AG04450 (cell line): Measurements from ENCODE around the gene CD82. TPM values are rescaled to one million over a fixed set of nuclear protein-coding genes. Genes with fewer than 3 reads are reported as not detected.

Source experiments
- CTCF ChIA-PET: fragments of 300-600, 350-600 bp; formaldehyde crosslinking; extraction: SDS; loops from one replicate; lab custom pipeline; 2022; ENCODE audit warnings: antibody characterized with exemption, inconsistent platforms; lab: Charles Lee
- POLR2A ChIA-PET: fragments of 350-600 bp; formaldehyde crosslinking; extraction: SDS; loops from one replicate; lab custom pipeline; 2021; ENCODE audit warnings: antibody characterized with exemption, inconsistent platforms; lab: Yijun Ruan, JAX
- DNase-seq: peaks from one replicate; pipeline ENCODE4 v3.0.0-alpha.2; 2011; ENCODE audit warnings: low read depth, low spot score
- H3K27ac ChIP-seq: one replicate; pipeline ENCODE4 v1.5.1; 2012; ENCODE audit warnings: low read depth, low read length, control low read depth
- H3K27me3 ChIP-seq: one replicate; pipeline ENCODE4 v1.6.0; 2012; ENCODE audit warnings: low read length; ENCODE audit not compliant: control insufficient read depth, insufficient read depth
- H3K4me3 ChIP-seq: 2 replicates; pipeline ENCODE4 v1.5.1; 2011; ENCODE audit warnings: mild to moderate bottlenecking, low read depth, low read length, control low read depth
- H3K9me3 ChIP-seq: 2 replicates; pipeline ENCODE4 v1.5.1; 2012; ENCODE audit warnings: low read length; ENCODE audit not compliant: control insufficient read depth, insufficient read depth
- CTCF ChIP-seq: IDR thresholded peaks from 2 replicates; pipeline ENCODE4 v1.5.1; 2011; ENCODE audit warnings: low read depth, low read length, control low read depth, inconsistent platforms
- polyA plus RNA-seq: library from polyadenylated mRNA; depleted of rRNA; stranded (reverse); fragments of >200 nt; gene quantifications from 2 replicates; pipeline ENCODE4 v1.2.3, GENCODE V29; 2011

CD82 gene
- polyA plus RNA-seq, 1 experiment: 49.3 TPM

GRCh38 chr11:44529895-44530412 is 35.5 kb upstream of the CD82 start:
- Histone ChIP-seq H3K4me3 (no peak overlapping the region), H3K9me3 (no peaks in the 10 kb centered on the region; the same call in 1 of the 2 replicates), H3K27me3 (peaks cover 20% of the 10 kb centered on the region), H3K27ac (no peak overlapping the region)
- DNase-seq: no peak
- ChIA-PET POLR2A (no interaction called here), CTCF (interaction anchor here (0.9 to 1.4 kb wide), 4 partner anchors 8 to 436 kb away, joined by 3 to 5 read pairs (median 4); no protein-coding TSS in a partner anchor)
- no peak for TF ChIP-seq CTCF

- POLR2A ChIA-PET: no interaction called here
- H3K9me3 ChIP-seq: no peaks in the 10 kb centered on the region; the same call in 1 of the 2 replicates
- DNase-seq: no peak
These were observed 34.9 kb upstream of the CD82 start for GRCh38 chr11:44530413-44531115.

GRCh38 chr11:44531116-44531504 is 34.4 kb upstream of the CD82 start:
- Histone ChIP-seq H3K27ac (no peak overlapping the region), H3K27me3 (peaks cover 17% of the 10 kb centered on the region), H3K4me3 (no peak overlapping the region), H3K9me3 (no peaks in the 10 kb centered on the region; the same call in 1 of the 2 replicates)
- no peak for TF ChIP-seq CTCF
- no peak for DNase-seq
- ChIA-PET CTCF (interaction anchor here (2.7 kb wide), 1 partner anchor 8 kb away, joined by 7 read pairs; no protein-coding TSS in a partner anchor), POLR2A (no interaction called here)

More at GRCh38 chr11:44530413-44531115, 34.9 kb upstream of the CD82 start:
- H3K4me3 ChIP-seq: no peak overlapping the region
- CTCF ChIA-PET: no interaction called here
- H3K27me3 ChIP-seq: peaks cover 19% of the 10 kb centered on the region
- H3K27ac ChIP-seq: no peak overlapping the region
- TF ChIP-seq CTCF: no peak

- no peaks in the 10 kb centered on the region for H3K9me3 ChIP-seq
- CTCF ChIA-PET: interaction anchor here (1.0 to 2.7 kb wide), 2 partner anchors 8 to 438 kb away, joined by 4 to 7 read pairs; no protein-coding TSS in a partner anchor
- H3K4me3 ChIP-seq: no peak overlapping the region
- POLR2A ChIA-PET: no interaction called here
- DNase-seq: no peak
- TF ChIP-seq CTCF: no peak
- peaks cover 17% of the 10 kb centered on the region for H3K27me3 ChIP-seq
- H3K27ac ChIP-seq: no peak overlapping the region
These were observed 33.8 kb upstream of the CD82 start for GRCh38 chr11:44531636-44532035.

- H3K4me3 ChIP-seq: no peak overlapping the region
- TF ChIP-seq CTCF: no peak
- no peaks in the 10 kb centered on the region for H3K9me3 ChIP-seq
- ChIA-PET CTCF (interaction anchor here (1.0 to 2.7 kb wide), 2 partner anchors 9 to 439 kb away, joined by 4 to 7 read pairs; no protein-coding TSS in a partner anchor), POLR2A (interaction anchor here (0.7 kb wide), 1 partner anchor 384 kb away, joined by 3 read pairs; no protein-coding TSS in a partner anchor)
- DNase-seq: no peak
- peaks cover 16% of the 10 kb centered on the region for H3K27me3 ChIP-seq
- H3K27ac ChIP-seq: no peak overlapping the region
These were observed 32.7 kb upstream of the CD82 start for GRCh38 chr11:44532809-44533208.
